ENCODE data around the gene MSRB2. TPM values are rescaled to one million over a fixed set of nuclear protein-coding genes. Genes with fewer than 3 reads are reported as not detected.

The MSRB2 gene
- total RNA-seq, 4 donors from 2014 or later, result 4.7 to 13.4 (median 9.4) TPM

DNA sequence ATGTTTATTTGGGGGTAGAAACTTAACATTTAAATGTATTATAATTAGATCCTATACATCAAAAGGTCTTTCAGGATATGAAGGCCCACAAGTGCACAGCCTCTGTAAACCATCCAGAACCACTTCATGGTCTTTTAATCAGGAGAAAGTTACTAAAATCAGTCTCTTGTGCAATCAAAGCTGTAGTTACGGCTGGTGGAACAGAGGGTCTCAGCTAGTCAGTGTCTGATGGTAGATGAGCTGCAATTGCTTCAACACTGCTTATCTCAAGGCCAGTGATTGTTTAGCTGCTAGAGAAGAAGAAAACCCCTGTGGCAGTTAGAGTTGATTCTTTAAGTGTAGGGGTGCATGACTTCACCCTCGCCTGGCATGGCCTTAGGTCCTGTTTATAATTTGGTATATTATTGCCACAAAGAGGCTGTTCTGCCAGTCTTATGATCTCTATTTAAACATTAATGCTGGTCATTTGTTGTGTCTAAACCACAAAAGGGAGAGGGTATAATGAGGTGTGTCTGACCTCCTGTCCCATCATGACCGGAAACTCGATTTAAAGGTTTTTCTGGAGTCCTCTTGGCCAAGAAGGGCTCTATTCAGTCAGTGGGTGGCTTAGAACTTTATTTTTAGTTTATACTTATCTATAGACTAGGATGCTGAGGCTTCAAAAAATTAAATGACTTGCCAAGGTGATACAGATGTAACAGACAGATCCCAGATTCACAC lies 21.3 kb downstream of the MSRB2 start:
- Histone ChIP-seq H3K27me3 (no peaks in the 10 kb centered on the region), H3K27ac (no peak overlapping the region), H3K4me1 (no peaks in the 10 kb centered on the region), H3K4me3 (no peak overlapping the region), H3K36me3 (peaks cover 61% of the 10 kb centered on the region), H3K9me3 (no peaks in the 10 kb centered on the region)
- no peak for DNase-seq (ENCODE audit: low spot score in 2 of 2)
- TF ChIP-seq POLR2A (IDR thresholded peaks at IDR 0.05) (no peak), POLR2AphosphoS5 (IDR thresholded peaks at IDR 0.05) (no peak), EP300 (IDR thresholded peaks at IDR 0.05) (no peak)
- TF ChIP-seq, protein P1, sequence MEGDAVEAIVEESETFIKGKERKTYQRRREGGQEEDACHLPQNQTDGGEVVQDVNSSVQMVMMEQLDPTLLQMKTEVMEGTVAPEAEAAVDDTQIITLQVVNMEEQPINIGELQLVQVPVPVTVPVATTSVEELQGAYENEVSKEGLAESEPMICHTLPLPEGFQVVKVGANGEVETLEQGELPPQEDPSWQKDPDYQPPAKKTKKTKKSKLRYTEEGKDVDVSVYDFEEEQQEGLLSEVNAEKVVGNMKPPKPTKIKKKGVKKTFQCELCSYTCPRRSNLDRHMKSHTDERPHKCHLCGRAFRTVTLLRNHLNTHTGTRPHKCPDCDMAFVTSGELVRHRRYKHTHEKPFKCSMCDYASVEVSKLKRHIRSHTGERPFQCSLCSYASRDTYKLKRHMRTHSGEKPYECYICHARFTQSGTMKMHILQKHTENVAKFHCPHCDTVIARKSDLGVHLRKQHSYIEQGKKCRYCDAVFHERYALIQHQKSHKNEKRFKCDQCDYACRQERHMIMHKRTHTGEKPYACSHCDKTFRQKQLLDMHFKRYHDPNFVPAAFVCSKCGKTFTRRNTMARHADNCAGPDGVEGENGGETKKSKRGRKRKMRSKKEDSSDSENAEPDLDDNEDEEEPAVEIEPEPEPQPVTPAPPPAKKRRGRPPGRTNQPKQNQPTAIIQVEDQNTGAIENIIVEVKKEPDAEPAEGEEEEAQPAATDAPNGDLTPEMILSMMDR (IDR thresholded peaks at IDR 0.05), result no peak
- WGBS, result 93% methylated on average over 4 of the region's 4 CpGs

DNA sequence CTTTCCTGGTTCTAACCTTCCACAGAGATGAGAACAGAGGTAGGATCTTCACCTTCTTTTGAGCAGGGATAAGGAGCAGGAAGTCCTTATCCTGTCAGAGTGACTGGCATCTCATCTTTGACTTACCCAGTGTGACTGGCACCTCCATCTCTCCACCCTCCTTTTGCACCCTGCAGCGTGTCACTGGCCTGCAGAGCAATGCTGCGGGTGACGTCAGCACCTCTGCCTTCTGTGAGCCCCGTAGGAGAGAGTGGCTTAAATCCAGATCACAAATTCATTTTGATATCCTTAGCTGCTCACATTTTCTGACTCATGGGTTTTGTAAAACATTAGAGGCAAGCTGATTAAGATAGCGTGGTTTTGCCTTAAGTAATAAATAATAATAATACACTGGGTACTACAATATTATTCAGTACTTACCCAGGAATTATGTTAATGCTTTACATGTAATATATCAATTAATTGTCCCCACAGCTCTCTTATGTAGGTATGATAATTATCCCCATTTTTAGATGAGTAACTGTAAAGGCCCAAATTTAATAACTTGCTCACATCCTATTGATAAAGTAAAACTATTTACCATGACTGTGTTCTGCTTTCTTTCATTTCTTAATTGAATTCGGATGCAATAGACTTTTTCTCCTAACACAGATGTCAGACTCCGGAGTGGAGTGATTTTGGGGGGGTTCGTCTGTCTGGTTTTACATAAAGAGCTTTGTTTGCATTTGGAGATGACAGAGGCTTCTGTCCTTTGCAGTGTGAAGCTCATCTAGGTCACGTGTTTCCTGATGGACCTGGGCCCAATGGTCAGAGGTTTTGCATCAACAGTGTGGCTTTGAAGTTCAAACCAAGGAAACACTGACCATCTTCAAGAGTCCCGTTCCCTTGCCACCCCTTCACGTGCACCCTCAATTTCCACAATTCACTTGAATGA lies 24.9 kb downstream of the MSRB2 start:
- TF ChIP-seq POLR2A (IDR thresholded peaks at IDR 0.05) (no peak), EP300 (IDR thresholded peaks at IDR 0.05) (no peak), POLR2AphosphoS5 (IDR thresholded peaks at IDR 0.05) (no peak)
- TF ChIP-seq, protein P1 (IDR thresholded peaks at IDR 0.05), result no peak
- WGBS, result 89% methylated on average over 11 of the region's 11 CpGs
- Histone ChIP-seq H3K4me3 (no peak overlapping the region), H3K27ac (no peak overlapping the region), H3K9me3 (no peaks in the 10 kb centered on the region), H3K36me3 (peaks cover 37% of the 10 kb centered on the region), H3K27me3 (no peaks in the 10 kb centered on the region), H3K4me1 (no peaks in the 10 kb centered on the region)
- DNase-seq (ENCODE audit: low spot score in 2 of 2), result no peak

- TF ChIP-seq EP300 (IDR thresholded peaks at IDR 0.05) (no peak), POLR2AphosphoS5 (IDR thresholded peaks at IDR 0.05) (no peak), POLR2A (IDR thresholded peaks at IDR 0.05) (no peak)
- TF ChIP-seq, protein P1 (IDR thresholded peaks at IDR 0.05), result no peak
- WGBS, result 97% methylated on average over 5 of the region's 5 CpGs
- Histone ChIP-seq H3K4me3 (no peak overlapping the region), H3K9me3 (no peaks in the 10 kb centered on the region), H3K27me3 (no peaks in the 10 kb centered on the region), H3K36me3 (peaks cover 32% of the 10 kb centered on the region), H3K27ac (no peak overlapping the region), H3K4me1 (no peaks in the 10 kb centered on the region)
- DNase-seq (ENCODE audit: low spot score in 2 of 2), result no peak
Measured at GRCh38 chr10:23121135-23121534, 25.8 kb downstream of the MSRB2 start.

DNA sequence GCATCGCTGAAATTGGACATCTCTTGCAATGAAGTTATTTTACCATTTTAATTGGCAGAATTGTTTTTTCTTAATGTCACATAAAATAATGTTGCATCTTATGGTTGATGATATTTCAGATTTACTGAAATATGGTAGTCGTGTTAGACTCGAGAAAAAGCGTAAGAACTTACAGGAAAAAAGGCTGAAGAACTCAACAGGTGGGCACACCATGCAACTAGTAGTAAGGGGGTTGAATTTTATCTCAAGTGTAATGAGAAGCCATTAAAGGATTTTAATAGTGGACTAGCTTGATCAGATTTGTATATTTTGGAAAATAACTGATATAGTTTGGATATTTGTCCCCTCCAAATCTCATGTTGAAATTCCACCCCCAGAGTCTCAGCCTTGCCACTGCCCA lies 41.1 kb downstream of the MSRB2 start:
- DNase-seq (ENCODE audit: low spot score in 2 of 2), result no peak
- 96% methylated on average over 4 of the region's 4 CpGs for WGBS
- TF ChIP-seq EP300 (IDR thresholded peaks at IDR 0.05) (no peak), POLR2AphosphoS5 (IDR thresholded peaks at IDR 0.05) (no peak)

DNA sequence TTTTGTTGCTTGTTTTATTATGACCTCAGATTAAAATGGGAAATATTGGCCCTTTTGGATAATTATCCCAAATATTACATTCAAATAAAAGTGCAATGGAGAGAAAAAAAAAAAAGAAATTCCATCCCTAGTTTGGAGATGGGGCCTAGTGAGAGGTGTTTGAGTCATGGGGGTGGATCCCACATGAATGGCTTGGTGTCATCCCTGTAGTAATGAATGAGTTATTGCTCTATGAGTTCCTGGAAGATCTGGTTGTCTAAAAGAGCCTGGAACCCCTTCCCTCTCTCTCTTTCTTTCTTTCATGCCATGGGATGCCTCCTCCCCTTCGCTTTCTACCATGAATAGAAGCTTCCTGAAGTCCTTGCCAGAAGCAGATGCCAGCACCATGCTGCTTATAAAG lies 44.3 kb downstream of the MSRB2 start:
- Histone ChIP-seq H3K27me3 (no peaks in the 10 kb centered on the region), H3K27ac (no peak overlapping the region), H3K36me3 (no peaks in the 10 kb centered on the region), H3K4me1 (no peaks in the 10 kb centered on the region), H3K4me3 (no peak overlapping the region), H3K9me3 (no peaks in the 10 kb centered on the region)
- DNase-seq (ENCODE audit: low spot score in 2 of 2), result no peak
- 64% methylated on average over 1 of the region's 1 CpG for WGBS
- TF ChIP-seq EP300 (IDR thresholded peaks at IDR 0.05), result no peak
- TF ChIP-seq POLR2A (IDR thresholded peaks at IDR 0.05), result no peak
- TF ChIP-seq, protein P1 (IDR thresholded peaks at IDR 0.05), result no peak
- TF ChIP-seq POLR2AphosphoS5 (IDR thresholded peaks at IDR 0.05), result no peak

More for the DNA sequence above, 41.1 kb downstream of the MSRB2 start:
- Histone ChIP-seq H3K36me3 (no peaks in the 10 kb centered on the region), H3K4me3 (no peak overlapping the region), H3K27me3 (no peaks in the 10 kb centered on the region), H3K9me3 (no peaks in the 10 kb centered on the region), H3K27ac (no peak overlapping the region), H3K4me1 (no peaks in the 10 kb centered on the region)

Measured in suprapubic skin (tissue), 4 donors.